HG03469 (cell line): ENCODE results near the gene KDM3B.
"Not testable (repeated sequence)": the region's sequence is repeated elsewhere in the genome, so short reads cannot be mapped to it uniquely, and the experiment has no call there.

Experiments used
- ATAC-seq: cut with Tn5 transposase; IDR thresholded peaks from one replicate; pipeline ENCODE4 v1.9.1; 2021; ENCODE audit warnings: mild to moderate bottlenecking, moderate library complexity, moderate number of reproducible peaks; ENCODE audit not compliant: unreplicated experiment

Gene KDM3B, protein sequence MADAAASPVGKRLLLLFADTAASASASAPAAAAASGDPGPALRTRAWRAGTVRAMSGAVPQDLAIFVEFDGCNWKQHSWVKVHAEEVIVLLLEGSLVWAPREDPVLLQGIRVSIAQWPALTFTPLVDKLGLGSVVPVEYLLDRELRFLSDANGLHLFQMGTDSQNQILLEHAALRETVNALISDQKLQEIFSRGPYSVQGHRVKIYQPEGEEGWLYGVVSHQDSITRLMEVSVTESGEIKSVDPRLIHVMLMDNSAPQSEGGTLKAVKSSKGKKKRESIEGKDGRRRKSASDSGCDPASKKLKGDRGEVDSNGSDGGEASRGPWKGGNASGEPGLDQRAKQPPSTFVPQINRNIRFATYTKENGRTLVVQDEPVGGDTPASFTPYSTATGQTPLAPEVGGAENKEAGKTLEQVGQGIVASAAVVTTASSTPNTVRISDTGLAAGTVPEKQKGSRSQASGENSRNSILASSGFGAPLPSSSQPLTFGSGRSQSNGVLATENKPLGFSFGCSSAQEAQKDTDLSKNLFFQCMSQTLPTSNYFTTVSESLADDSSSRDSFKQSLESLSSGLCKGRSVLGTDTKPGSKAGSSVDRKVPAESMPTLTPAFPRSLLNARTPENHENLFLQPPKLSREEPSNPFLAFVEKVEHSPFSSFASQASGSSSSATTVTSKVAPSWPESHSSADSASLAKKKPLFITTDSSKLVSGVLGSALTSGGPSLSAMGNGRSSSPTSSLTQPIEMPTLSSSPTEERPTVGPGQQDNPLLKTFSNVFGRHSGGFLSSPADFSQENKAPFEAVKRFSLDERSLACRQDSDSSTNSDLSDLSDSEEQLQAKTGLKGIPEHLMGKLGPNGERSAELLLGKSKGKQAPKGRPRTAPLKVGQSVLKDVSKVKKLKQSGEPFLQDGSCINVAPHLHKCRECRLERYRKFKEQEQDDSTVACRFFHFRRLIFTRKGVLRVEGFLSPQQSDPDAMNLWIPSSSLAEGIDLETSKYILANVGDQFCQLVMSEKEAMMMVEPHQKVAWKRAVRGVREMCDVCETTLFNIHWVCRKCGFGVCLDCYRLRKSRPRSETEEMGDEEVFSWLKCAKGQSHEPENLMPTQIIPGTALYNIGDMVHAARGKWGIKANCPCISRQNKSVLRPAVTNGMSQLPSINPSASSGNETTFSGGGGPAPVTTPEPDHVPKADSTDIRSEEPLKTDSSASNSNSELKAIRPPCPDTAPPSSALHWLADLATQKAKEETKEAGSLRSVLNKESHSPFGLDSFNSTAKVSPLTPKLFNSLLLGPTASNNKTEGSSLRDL (N-terminal part only)

DNA sequence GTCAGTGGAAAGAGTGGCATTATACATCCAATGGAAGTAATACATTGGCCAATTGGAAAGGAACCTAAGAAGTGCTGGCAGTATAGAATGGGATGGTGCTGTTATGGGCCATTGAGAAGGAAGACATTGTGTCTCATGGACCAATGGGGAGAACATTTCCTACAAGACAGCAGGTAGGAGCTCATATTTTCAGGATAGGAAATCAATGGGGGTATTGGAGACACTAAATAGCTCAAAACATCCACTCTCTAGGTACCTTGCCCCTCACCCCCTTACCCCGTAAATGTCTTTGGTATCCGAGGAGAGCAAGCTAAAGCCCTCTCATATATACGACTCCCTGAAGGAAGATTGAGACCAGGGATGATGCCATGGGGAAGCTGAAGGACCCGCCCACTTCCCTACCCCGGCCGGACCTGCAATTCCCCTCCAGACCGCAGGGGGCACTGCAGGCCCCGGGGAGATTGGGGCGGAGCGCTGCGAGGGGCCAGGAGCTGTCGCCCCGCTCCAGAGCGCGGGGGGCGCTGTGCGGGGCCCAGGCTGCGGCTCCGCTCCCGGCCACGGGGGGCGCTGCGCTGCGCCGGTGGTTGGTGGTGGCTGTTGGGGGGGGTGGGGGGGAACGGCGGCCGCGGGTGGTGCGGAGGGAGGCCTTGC lies at the start of gene KDM3B:
Gene KDM3B, plus strand, starts transcription at position 615 of the 651 bp plus-strand sequence. CDS start 111 bp downstream, outside the sequence.
- peak; percentile 40 for ATAC-seq

DNA sequence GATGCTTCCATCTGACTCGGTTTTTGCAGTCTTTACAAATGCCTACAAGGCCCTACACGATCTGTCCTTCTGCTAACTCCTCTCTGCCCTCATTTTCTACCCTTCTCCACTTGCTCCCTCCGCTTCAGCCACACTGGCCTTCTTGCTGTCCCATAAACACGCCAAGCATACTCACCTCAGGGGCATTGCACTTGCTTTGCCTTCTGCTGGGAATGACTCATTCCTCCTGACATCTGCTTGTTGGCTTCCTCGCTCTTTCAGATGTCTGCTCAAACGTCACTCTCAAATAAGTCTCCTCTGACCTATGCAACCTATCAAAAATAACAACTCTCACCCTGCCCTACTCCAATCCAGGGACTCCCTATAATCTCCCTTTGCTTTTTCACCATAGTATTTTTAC lies 49.1 kb upstream of the KDM3B start:
- ATAC-seq: no peak

DNA sequence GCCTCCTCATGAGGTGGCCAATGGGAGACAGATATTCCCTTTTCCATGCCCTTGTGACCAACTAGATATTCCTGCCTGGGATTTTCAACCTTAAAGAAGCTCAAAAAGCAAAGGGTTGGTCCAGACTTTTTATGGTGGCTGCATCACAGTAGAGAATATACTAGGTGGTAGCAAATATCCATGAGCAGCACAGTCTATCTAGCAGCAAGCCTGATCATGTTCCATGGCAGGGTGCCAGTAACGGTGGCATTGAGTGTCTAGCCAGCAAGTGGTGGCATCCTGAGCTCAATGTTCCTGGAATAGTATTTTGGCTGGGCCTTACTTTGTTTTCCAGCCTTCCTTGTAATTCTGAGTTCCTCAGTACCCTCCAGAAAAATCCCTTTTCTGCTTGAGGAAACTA lies 46.7 kb upstream of the KDM3B start:
- ATAC-seq: no peak

DNA sequence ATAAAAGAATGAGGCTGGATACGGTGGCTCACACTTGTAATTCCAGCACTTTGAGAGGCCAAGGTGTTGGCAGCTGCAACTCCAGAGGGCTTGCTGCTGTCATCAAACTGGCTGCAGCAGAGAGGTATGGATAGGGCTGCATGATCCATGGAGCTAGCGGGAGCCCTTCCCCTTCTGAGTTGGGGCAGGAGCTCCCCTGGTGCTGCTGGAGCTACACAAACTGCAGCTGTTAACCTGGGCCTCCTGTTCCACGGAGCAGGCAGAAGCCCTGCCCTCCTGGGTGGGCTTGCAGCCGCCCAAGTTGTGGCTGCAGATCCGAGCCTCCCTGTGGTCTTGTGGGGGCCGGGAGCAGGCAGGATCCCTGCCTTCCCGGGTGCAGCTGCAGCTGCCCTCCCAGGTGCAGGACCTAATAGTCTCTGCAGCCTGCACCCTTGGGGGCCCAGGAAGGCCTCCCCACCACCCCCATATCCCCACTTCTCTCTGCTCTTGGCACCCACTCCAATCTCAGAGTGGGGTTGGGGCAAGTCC lies 36.7 kb upstream of the KDM3B start:
- no peak for ATAC-seq

DNA sequence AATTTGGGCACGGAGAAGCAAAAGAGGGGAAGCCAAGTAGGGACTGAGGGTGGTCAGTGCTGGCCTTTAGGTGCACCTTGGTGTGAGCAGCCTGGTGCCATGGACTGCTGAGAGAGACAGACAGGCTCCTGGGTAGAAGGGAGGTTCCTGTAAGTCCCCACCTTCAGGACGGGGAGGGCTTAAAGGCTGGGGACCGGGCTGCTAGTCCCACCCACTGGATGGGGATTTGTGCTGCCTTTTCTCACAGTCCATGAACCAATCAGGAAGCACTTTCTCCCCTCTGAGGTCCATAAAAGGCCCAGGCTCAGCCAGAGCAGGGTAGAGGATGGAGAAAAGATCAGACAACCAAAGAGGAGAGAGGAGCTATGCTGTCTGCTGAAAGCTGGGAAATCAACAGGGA lies 36.1 kb upstream of the KDM3B start:
- no peak for ATAC-seq

DNA sequence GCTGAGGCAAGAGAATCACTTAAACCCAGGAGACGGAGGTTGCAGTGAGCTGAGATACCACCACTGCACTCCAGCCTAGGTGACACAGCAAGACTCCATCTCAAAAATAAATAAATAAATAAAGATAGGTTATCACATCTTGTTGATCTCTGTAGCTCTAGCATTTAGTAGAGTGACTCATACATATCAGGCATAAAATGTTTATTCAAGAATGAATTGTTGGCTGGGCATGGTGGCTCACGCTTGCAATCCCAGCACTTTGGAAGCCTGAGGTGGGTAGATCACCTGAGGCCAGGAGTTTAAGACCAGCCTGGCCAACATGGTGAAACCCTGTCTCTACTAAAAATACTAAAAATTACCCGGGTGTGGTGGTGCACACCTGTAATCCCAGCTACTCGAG lies 34.3 kb upstream of the KDM3B start:
- ATAC-seq: not testable (repeated sequence)

DNA sequence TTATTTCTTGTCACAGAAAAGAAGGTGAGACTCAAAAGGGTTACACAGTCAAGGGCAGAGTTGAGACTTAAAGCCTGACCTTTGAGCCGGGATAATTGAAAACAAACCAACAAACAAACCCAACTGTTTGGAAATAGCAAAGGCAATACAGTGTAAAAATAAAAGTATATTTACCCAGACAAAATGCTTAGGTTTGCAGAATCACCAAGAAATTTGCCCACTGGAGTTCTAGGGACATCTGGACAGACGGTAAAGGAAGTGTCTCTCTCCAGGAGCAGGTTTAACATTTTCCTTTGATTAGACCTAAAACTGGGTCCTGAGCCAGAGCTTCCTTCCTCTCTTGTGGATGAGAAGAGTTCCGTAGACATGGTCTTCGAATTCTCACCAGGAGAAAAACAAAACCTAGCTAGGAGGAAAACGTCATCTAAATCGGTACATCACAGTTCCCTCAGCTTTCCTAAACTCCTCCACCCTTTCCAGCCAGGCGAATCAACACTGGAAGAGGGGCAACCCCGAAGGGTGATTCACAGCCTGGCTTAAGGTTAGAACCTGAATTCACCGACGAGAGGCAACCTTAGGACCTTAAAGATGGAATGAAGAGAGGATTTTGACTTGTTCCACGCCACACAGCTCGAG lies 21.6 kb upstream of the KDM3B start:
- no peak for ATAC-seq

DNA sequence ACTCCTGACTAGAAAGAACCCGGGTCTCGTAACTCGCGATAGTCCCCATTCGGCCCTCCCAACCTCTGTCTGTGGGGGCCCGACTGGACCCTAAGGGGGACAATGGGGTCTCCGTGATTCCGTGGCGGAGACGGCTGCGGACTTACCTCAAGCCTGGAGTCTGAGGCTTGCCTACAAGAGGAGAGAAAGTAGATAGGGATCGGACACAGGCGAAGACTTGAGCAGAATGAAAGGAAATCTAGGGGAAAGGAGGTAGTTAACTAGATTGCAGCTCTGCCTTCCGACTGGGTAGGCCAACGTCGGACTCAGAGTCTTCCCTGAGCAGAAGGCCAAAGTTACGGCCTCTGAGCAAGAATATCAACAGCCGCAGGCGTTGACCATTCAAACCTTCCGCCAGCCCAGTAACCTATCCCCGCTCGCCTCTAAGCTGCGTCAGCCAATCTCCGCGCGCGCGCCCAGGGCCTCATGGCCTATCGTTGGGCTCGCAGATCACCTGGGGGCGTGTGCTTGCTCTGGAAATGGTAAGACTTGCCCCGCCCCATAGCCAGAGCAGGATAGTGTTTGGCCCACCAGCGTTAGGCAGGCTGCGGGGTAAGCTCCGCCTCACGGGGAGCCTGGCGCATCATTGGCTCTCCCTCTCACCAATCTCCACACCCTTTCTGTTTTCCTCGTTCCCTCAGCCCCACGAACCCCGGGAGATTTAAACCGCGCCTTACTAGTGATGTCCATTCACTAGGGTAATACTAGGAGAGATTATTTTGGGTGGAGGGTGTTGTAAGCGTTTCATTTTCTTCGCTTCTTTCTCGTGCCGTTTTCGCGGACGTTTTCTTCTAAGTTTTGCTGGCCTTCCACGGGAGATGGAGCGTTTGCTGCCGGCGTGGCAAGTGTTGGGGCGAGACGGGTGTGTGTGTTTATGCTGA lies 20.8 kb upstream of the KDM3B start, which contains the start of gene CDC25C:
Gene CDC25C, minus strand, starts transcription at position 356 of the 920 bp plus-strand sequence. CDS start 624 bp downstream, outside the sequence.
- peak; percentile 97 for ATAC-seq

DNA sequence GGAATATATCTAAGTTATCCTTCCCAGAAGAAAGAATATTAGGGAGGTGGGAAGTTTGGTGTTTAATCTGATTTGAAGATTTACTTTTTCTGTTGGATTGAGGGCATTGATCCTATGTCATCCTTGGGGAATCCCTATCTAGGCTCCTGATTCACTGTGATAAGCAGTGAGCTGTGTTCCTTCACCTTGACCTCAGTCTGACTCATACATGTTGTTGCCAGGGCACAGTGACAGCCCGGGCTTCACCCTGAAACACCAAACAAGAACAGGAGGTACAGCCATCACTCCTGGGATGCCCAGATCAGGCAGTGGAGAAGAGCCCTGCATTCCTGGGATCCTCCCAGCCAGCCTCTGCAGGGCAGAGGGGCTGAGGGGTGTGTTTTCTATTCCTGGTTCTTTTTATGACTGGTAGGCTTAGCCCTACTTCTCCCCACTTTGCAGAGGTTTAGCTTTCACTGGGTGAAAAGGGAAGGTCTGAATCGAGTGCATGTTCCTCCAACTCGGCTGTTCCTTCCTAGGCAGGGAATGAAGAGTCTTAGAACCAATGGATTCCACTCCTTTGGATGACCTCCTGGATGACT lies 17.5 kb upstream of the KDM3B start:
- no peak for ATAC-seq

DNA sequence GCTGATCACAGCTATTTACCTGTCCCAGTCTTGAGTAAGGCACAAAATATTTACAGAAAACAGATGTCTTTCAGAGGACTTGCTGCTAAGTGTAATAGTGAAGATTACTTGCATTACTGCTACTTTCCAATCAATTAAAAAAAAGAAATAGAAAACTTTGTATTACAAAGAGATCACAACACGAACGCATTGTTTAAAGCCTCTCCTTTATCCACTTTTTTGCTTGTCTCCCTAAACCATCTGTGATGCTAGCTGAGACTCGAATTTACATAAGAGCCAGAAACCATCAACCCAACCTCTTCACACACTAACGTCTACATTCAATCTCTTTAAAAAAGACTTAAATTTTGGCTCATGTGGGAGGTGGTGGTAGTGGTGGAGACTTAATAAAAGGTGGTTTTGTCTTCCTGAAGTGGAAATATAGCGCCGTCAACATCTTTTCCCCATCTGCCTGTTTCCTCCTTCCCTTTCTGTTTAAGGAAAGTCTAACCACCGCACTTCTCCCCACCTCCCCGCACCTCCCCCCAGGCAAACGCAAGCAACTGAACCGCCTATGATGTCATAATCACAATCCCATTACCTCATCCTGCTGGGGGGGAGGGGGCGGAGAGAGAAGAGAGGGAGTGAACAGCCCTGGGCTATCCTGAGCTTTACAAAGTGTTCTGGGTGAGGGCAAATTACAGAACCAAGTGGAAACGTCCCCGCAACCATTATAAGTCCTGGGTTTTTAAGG lies 15.4 kb upstream of the KDM3B start:
- ATAC-seq: peak; percentile 8

DNA sequence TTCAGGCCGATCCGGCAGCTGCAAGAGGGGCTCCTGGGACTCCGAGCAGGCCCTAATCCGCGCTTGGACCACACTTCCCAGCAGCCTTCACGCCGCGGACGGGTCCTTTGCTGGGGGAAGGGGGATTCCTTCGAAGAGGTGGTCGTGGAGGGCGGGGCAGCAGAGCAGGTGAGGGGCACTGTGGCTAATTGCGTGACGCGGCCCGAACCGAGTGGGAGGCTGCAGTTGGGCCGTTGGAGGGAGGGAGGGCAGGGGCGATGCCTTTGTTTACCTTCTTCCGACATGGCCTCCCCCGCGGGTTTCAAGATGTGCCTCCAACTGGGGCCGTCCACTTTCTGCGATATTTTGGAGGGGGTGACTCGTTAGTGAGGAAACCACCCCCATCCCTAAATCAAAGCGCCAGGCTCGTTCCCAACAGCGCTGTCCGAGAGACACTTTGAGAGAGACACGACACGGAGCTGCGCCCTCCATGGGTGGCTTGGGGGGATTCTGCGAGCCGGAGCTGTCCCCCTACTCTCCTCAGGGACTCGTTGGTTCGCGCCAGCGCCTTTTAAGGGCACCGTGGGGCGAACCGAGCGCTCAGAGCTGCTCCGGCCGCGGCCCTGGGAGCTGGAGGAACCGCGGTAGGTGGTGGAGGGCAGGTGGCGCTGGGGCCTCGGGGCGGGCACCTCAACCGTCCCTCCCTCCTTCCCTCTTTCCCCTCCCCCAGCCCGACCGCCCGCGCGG lies 14.6 kb upstream of the KDM3B start, which contains the start of gene FAM53C:
Gene FAM53C, plus strand, starts transcription at position 582 of the 726 bp plus-strand sequence. CDS start 3,070 bp downstream, outside the sequence.
- peak; percentile 59 for ATAC-seq

DNA sequence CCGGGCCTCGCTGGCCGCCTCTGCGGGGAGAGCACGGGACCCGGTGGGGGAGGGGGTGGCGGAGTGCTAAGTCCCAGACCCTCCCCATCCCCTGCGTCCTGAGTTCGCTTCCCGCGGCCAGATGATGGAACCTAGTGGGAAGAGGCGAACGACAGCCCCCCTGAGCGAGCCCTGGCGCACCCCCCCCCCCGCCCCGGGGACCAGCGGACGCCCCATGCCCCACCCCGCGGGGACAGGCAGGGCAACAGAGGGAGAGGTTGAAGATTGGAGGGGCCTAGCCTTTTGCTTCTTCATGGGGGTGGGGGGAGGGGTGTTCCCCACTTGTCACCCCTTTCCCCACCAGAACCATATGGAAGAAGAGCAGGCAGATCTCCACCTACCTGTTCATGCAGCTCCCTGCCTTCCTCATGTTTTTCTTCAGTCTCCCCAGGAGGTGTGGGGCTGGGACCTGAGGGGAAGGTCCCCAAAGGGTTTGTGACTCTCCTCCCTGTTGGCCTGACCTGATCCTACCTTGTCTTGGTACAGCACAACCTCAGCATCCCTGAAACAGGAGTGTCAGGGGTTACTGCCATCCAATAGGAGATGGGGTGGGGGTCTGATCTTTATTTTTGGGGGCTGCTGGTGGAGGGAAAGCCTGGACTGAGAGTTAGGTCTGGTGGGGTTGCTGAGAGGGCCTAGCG lies 13.9 kb upstream of the KDM3B start:
- no peak for ATAC-seq

DNA sequence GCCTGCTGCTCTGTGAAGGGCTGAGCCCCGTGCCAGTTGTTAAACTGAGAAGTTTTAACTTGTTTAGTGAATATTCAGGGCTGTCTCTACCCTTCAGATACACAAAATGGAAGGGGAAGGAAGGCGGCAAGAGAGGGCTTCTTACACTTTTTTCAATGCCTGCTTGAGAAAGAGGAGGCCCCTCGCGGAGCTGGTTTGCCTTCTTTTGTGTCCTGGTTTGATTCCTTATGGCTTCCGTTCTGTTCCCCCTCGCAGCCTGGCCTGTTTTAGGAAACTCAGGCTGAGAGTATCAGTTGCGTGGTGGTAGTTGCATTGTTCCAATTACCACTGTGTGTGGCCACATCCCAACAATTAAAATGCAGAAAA lies 13.4 kb upstream of the KDM3B start:
- no peak for ATAC-seq

DNA sequence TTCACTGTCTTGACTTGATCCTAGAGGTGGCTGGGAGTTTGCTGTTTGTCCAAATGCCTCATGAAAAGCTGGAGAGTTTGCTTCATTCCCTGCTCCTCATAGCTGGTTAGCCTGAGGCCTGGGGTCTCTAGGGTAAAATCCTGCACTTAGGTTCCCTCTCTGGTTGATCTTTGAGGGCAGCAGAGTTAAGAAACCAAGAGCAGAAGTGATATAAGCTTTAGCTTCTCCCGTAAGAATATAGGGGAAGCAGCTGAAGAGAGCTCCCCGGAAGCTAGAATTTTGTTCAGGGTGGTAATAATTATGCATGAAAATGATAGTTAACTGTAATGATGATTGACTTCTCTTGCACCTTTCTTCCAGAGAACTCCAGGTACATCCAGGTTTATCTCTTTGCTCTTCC lies 13.0 kb upstream of the KDM3B start:
- no peak for ATAC-seq

DNA sequence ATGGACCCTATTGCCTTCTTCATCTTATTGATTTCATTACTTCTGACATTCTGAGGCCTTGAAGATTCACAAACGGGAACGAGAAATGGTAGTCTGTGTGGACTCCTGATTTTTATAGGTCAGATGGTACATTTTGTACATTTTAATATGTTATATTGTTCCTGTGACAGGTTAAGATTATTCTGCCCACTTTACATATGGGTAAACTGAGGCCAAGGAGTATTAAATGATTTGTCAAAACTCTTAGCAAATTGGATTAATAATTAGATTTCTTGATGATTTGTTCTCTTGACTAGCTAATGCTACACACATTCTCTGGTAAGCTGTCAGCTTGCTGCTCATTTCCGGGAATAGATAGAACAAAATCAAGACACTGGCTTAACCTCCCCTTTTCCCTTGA lies 12.5 kb upstream of the KDM3B start:
- no peak for ATAC-seq
